Measurements from ENCODE around the gene EIF4A3.

Gene EIF4A3

GRCh38 chr17:80151333-80151732, 4.4 kb upstream of the EIF4A3 start:
- Histone ChIP-seq H3K23ac (ENCODE audit: low read length) (no peak overlapping the region), H2BK120ac (ENCODE audit: low read depth, low read length) (no peak overlapping the region), H3K4me3 (ENCODE audit: low read length) (no peak overlapping the region), H2AK5ac (ENCODE audit: low read length) (no peak overlapping the region), H3K18ac (ENCODE audit: low read length) (no peak overlapping the region), H3K79me2 (ENCODE audit: control insufficient read depth, insufficient read depth, low read length) (peaks cover 9% of the 10 kb centered on the region), H2BK5ac (ENCODE audit: low read length) (no peak overlapping the region), H3K9ac (ENCODE audit: low read length) (no peak overlapping the region), H3K36me3 (ENCODE audit: control insufficient read depth, insufficient read depth, low read length) (no peaks in the 10 kb centered on the region), H4K8ac (ENCODE audit: low read depth, low read length) (no peak overlapping the region), H3K4me1 (ENCODE audit: control insufficient read depth, low read depth, low read length) (no peaks in the 10 kb centered on the region), H3K27ac (ENCODE audit: low read depth, low read length) (no peak overlapping the region), H2BK15ac (replicated peaks; ENCODE audit: low read depth) (no peak overlapping the region), H4K5ac (ENCODE audit: low read length) (no peak overlapping the region), H3K27me3 (ENCODE audit: insufficient read depth, low read length, poor library complexity) (no peaks in the 10 kb centered on the region), H3K4me2 (ENCODE audit: low read length) (no peak overlapping the region), H3K79me1 (ENCODE audit: low read length) (peaks cover 3% of the 10 kb centered on the region), H3K4ac (ENCODE audit: low read depth, low read length) (no peak overlapping the region), H3K56ac (ENCODE audit: low read length) (no peak overlapping the region)
- no peak for DNase-seq
- no CpG with 5 or more reads among the region's 5 CpGs for WGBS (ENCODE audit: extremely low coverage, insufficient coverage, low lambda C conversion rate)

GRCh38 chr17:80146121-80147034, 550 bp downstream of the EIF4A3 start:
- WGBS (ENCODE audit: extremely low coverage, insufficient coverage, low lambda C conversion rate): no CpG with 5 or more reads among the region's 69 CpGs
- Histone ChIP-seq H3K27me3 (ENCODE audit: insufficient read depth, low read length, poor library complexity) (no peaks in the 10 kb centered on the region), H3K4ac (ENCODE audit: low read depth, low read length) (peak overlapping the region; percentile 74), H3K4me3 (ENCODE audit: low read length) (peak overlapping the region; percentile 84), H4K8ac (ENCODE audit: low read depth, low read length) (no peak overlapping the region), H2AK5ac (ENCODE audit: low read length) (no peak overlapping the region), H2BK120ac (ENCODE audit: low read depth, low read length) (no peak overlapping the region), H3K79me2 (ENCODE audit: control insufficient read depth, insufficient read depth, low read length) (peaks cover 33% of the 10 kb centered on the region), H2BK5ac (ENCODE audit: low read length) (no peak overlapping the region), H3K4me2 (ENCODE audit: low read length) (peak overlapping the region; percentile 94), H3K27ac (ENCODE audit: low read depth, low read length) (no peak overlapping the region), H3K18ac (ENCODE audit: low read length) (peak overlapping the region; percentile 45), H4K5ac (ENCODE audit: low read length) (no peak overlapping the region), H3K79me1 (ENCODE audit: low read length) (peaks cover 16% of the 10 kb centered on the region), H3K4me1 (ENCODE audit: control insufficient read depth, low read depth, low read length) (peaks cover 3% of the 10 kb centered on the region), H3K9ac (ENCODE audit: low read length) (peak overlapping the region; percentile 98), H3K23ac (ENCODE audit: low read length) (peak overlapping the region; percentile 3), H2BK15ac (replicated peaks; ENCODE audit: low read depth) (no peak overlapping the region), H3K56ac (ENCODE audit: low read length) (peak overlapping the region; percentile 97), H3K36me3 (ENCODE audit: control insufficient read depth, insufficient read depth, low read length) (peaks cover 5% of the 10 kb centered on the region)
- DNase-seq: peak; percentile 57

DNA sequence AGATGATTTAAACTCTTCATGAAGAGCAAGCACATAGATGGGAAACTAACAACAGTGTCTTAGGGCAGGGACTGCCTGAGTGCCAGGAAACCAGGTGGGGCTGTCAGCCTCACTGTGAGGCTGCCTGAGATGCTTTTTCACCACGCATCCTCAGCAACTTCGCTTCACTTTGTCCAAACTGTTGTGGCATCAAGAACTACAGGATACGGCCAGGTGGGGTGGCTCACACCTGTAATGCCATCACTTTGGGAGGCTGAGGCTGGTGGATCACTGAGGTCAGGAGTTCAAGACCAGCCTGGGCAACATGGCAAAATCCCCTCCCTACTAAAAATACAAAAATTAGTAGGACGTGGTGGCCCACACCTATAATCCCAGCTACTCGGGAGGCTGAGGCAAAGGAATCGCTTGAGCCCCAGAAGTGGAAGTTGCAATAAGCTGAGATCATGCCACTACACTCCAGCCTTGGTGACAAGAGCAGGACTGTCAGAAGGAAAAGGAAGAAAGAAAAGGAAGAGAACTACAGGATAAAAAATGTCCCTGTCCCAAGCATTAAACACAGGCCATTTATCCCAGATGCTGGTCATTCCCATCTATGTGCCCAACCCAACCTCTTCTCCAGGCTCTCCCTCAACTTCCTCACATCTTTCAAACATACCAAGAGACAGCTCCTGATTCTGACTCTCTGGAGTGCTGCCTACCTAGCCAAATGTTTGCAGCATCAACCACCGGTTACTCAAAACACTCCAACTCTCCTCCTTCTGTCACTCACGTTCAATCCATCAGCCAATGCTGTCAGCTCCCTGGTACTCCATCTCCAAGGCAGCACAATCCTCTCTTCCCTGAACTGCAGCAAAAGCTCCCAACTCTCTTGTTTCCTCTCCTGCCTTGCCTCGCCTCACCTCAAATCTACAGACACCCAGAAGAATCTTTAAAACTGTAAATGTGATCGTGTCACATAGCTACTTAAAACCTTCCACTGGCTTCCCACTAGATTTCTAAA, 1.6 kb downstream of the EIF4A3 start:
- no peak overlapping the region for H2BK120ac ChIP-seq (ENCODE audit: low read depth, low read length)
- H3K4me3 ChIP-seq (ENCODE audit: low read length): peak overlapping the region; percentile 84

GRCh38 chr17:80142929-80143328, 4.0 kb downstream of the EIF4A3 start:
- no peak overlapping the region for H3K4ac ChIP-seq (ENCODE audit: low read depth, low read length)
- no peak overlapping the region for H2BK15ac ChIP-seq (replicated peaks; ENCODE audit: low read depth)
- no peak overlapping the region for H3K18ac ChIP-seq (ENCODE audit: low read length)
- H3K4me3 ChIP-seq (ENCODE audit: low read length): no peak overlapping the region
- H3K27me3 ChIP-seq (ENCODE audit: insufficient read depth, low read length, poor library complexity): no peaks in the 10 kb centered on the region
- peaks cover 15% of the 10 kb centered on the region for H3K36me3 ChIP-seq (ENCODE audit: control insufficient read depth, insufficient read depth, low read length)
- peaks cover 29% of the 10 kb centered on the region for H3K79me2 ChIP-seq (ENCODE audit: control insufficient read depth, insufficient read depth, low read length)
- H3K79me1 ChIP-seq (ENCODE audit: low read length): peaks cover 13% of the 10 kb centered on the region
- no peak overlapping the region for H2BK5ac ChIP-seq (ENCODE audit: low read length)
- no peak overlapping the region for H3K9ac ChIP-seq (ENCODE audit: low read length)
- H4K5ac ChIP-seq (ENCODE audit: low read length): no peak overlapping the region
- H3K4me1 ChIP-seq (ENCODE audit: control insufficient read depth, low read depth, low read length): peaks cover 3% of the 10 kb centered on the region
- no peak overlapping the region for H2BK120ac ChIP-seq (ENCODE audit: low read depth, low read length)
- H4K8ac ChIP-seq (ENCODE audit: low read depth, low read length): no peak overlapping the region
- H3K23ac ChIP-seq (ENCODE audit: low read length): no peak overlapping the region
- H2AK5ac ChIP-seq (ENCODE audit: low read length): no peak overlapping the region
- no CpG with 5 or more reads among the region's 6 CpGs for WGBS (ENCODE audit: extremely low coverage, insufficient coverage, low lambda C conversion rate)
- DNase-seq: no peak
- no peak overlapping the region for H3K4me2 ChIP-seq (ENCODE audit: low read length)
- no peak overlapping the region for H3K56ac ChIP-seq (ENCODE audit: low read length)
- no peak overlapping the region for H3K27ac ChIP-seq (ENCODE audit: low read depth, low read length)

More for the DNA sequence above, 1.6 kb downstream of the EIF4A3 start:
- Histone ChIP-seq H3K79me2 (ENCODE audit: control insufficient read depth, insufficient read depth, low read length) (peaks cover 33% of the 10 kb centered on the region), H3K36me3 (ENCODE audit: control insufficient read depth, insufficient read depth, low read length) (peaks cover 6% of the 10 kb centered on the region), H3K23ac (ENCODE audit: low read length) (no peak overlapping the region), H3K56ac (ENCODE audit: low read length) (peak overlapping the region; percentile 97), H4K5ac (ENCODE audit: low read length) (no peak overlapping the region), H3K4ac (ENCODE audit: low read depth, low read length) (no peak overlapping the region), H2AK5ac (ENCODE audit: low read length) (no peak overlapping the region), H3K4me2 (ENCODE audit: low read length) (peak overlapping the region; percentile 94), H3K4me1 (ENCODE audit: control insufficient read depth, low read depth, low read length) (peaks cover 3% of the 10 kb centered on the region), H3K27me3 (ENCODE audit: insufficient read depth, low read length, poor library complexity) (no peaks in the 10 kb centered on the region), H2BK5ac (ENCODE audit: low read length) (no peak overlapping the region), H3K18ac (ENCODE audit: low read length) (no peak overlapping the region), H3K9ac (ENCODE audit: low read length) (peak overlapping the region; percentile 98), H4K8ac (ENCODE audit: low read depth, low read length) (no peak overlapping the region), H2BK15ac (replicated peaks; ENCODE audit: low read depth) (no peak overlapping the region), H3K27ac (ENCODE audit: low read depth, low read length) (no peak overlapping the region), H3K79me1 (ENCODE audit: low read length) (peaks cover 16% of the 10 kb centered on the region)
- WGBS (ENCODE audit: extremely low coverage, insufficient coverage, low lambda C conversion rate): no CpG with 5 or more reads among the region's 10 CpGs
- DNase-seq: no peak

GRCh38 chr17:80141463-80142165, 5.3 kb downstream of the EIF4A3 start:
- no peak for DNase-seq
- Histone ChIP-seq H3K23ac (ENCODE audit: low read length) (no peak overlapping the region), H3K27ac (ENCODE audit: low read depth, low read length) (no peak overlapping the region), H4K8ac (ENCODE audit: low read depth, low read length) (no peak overlapping the region), H2BK5ac (ENCODE audit: low read length) (no peak overlapping the region), H3K18ac (ENCODE audit: low read length) (no peak overlapping the region), H3K27me3 (ENCODE audit: insufficient read depth, low read length, poor library complexity) (no peaks in the 10 kb centered on the region), H3K79me2 (ENCODE audit: control insufficient read depth, insufficient read depth, low read length) (peaks cover 26% of the 10 kb centered on the region), H3K9ac (ENCODE audit: low read length) (no peak overlapping the region), H2AK5ac (ENCODE audit: low read length) (no peak overlapping the region), H3K56ac (ENCODE audit: low read length) (no peak overlapping the region), H3K4me3 (ENCODE audit: low read length) (no peak overlapping the region), H3K36me3 (ENCODE audit: control insufficient read depth, insufficient read depth, low read length) (peaks cover 25% of the 10 kb centered on the region), H2BK120ac (ENCODE audit: low read depth, low read length) (no peak overlapping the region), H3K4ac (ENCODE audit: low read depth, low read length) (no peak overlapping the region), H3K4me2 (ENCODE audit: low read length) (no peak overlapping the region), H2BK15ac (replicated peaks; ENCODE audit: low read depth) (no peak overlapping the region), H3K4me1 (ENCODE audit: control insufficient read depth, low read depth, low read length) (peaks cover 3% of the 10 kb centered on the region), H3K79me1 (ENCODE audit: low read length) (peaks cover 13% of the 10 kb centered on the region), H4K5ac (ENCODE audit: low read length) (no peak overlapping the region)
- no CpG with 5 or more reads among the region's 7 CpGs for WGBS (ENCODE audit: extremely low coverage, insufficient coverage, low lambda C conversion rate)

Measured in mesendoderm (in vitro differentiated cells).